HEK293 (cell line): ENCODE measurements around the gene DVL3.

Experiments
- CTCF ChIA-PET: fragments of 350-600 bp; formaldehyde crosslinking; extraction: SDS; loops from one replicate; lab custom pipeline; 2021; ENCODE audit warnings: antibody characterized with exemption; lab: Yijun Ruan, JAX
- POLR2A ChIA-PET: fragments of 300-600 bp; formaldehyde crosslinking; extraction: SDS; loops from one replicate; lab custom pipeline; 2020; ENCODE audit warnings: antibody characterized with exemption, inconsistent platforms; lab: Yijun Ruan, JAX
- H3K27ac ChIP-seq: fragments of 200-500 bp; sonication (Bioruptor generic); 2 replicates; pipeline ENCODE4 v1.5.1; 2014; ENCODE audit warnings: low read depth, low read length, control low read depth, inconsistent platforms; ENCODE audit errors: extremely low read depth
- H3K36me3 ChIP-seq, 2 experiments: fragments of 200-500 bp in 1 of 2; sonication (Bioruptor generic) in 1 of 2; 1 replicate in 1 of 2; 2 replicates in 1 of 2; pipeline ENCODE4 v1.5.1; 2014 to 2017; ENCODE audit warnings: inconsistent platforms in 2 of 2, low read length in 2 of 2; ENCODE audit not compliant: control insufficient read depth in 2 of 2, insufficient read depth in 1 of 2
- H3K4me1 ChIP-seq: fragments of 200-500 bp; sonication (Bioruptor generic); 2 replicates; pipeline ENCODE4 v1.5.1; 2014; ENCODE audit warnings: mild to moderate bottlenecking, low read length, inconsistent platforms; ENCODE audit not compliant: control insufficient read depth, insufficient read depth
- H3K4me3 ChIP-seq: 2 replicates; pipeline ENCODE4 v1.5.1; 2011; ENCODE audit warnings: low read depth, mild to moderate bottlenecking, control low read depth, low read length, moderate library complexity
- H3K9me3 ChIP-seq: fragments of 200-500 bp; sonication (Bioruptor generic); 2 replicates; pipeline ENCODE4 v1.5.1; 2014; ENCODE audit warnings: low read depth, low read length, inconsistent platforms; ENCODE audit not compliant: control insufficient read depth, insufficient read depth
- BCL11B ChIP-seq: fragments of 450-650 bp; formaldehyde crosslinking; IDR thresholded peaks from 2 replicates; pipeline ENCODE4 v1.5.1; 2016; ENCODE audit warnings: low read depth, missing biosample characterization, missing genetic modification characterization
- GLI2 ChIP-seq: fragments of 450-650 bp; formaldehyde crosslinking; IDR thresholded peaks from 2 replicates; pipeline ENCODE4; 2017; ENCODE audit warnings: missing biosample characterization, missing genetic modification characterization, low read depth, borderline replicate concordance
- IKZF3 ChIP-seq: fragments of 450-650 bp; IDR thresholded peaks from 2 replicates; pipeline ENCODE4 v1.5.0; 2018; ENCODE audit warnings: missing biosample characterization, mild to moderate bottlenecking, missing genetic modification characterization, moderate library complexity
- KLF1 ChIP-seq: fragments of 450-650 bp; formaldehyde crosslinking; IDR thresholded peaks from 2 replicates; pipeline ENCODE4 v1.5.1; 2016; ENCODE audit warnings: missing biosample characterization, missing genetic modification characterization
- KLF9 ChIP-seq: fragments of 450-650 bp; formaldehyde crosslinking; IDR thresholded peaks from 2 replicates; pipeline ENCODE4 v1.5.1; 2016; ENCODE audit warnings: missing biosample characterization, missing genetic modification characterization, low read depth
- MYNN ChIP-seq: fragments of 450-650 bp; formaldehyde crosslinking; IDR thresholded peaks from 2 replicates; pipeline ENCODE4 v1.5.1; 2016; ENCODE audit warnings: missing biosample characterization, missing genetic modification characterization, borderline replicate concordance
- MZF1 ChIP-seq: fragments of 450-650 bp; formaldehyde crosslinking; IDR thresholded peaks from 2 replicates; pipeline ENCODE4 v1.5.1; 2017; ENCODE audit warnings: missing biosample characterization, missing genetic modification characterization, borderline replicate concordance
- OSR2 ChIP-seq: fragments of 450-650 bp; formaldehyde crosslinking; IDR thresholded peaks from 2 replicates; pipeline ENCODE4 v1.5.1; 2016; ENCODE audit warnings: missing biosample characterization, missing genetic modification characterization
- SCRT2 ChIP-seq: fragments of 450-650 bp; formaldehyde crosslinking; IDR thresholded peaks from 2 replicates; pipeline ENCODE4 v1.5.1; 2016; ENCODE audit warnings: missing biosample characterization, missing genetic modification characterization
- SP3 ChIP-seq: fragments of 450-650 bp; formaldehyde crosslinking; IDR thresholded peaks from 2 replicates; pipeline ENCODE4 v1.5.1; 2016; ENCODE audit warnings: missing biosample characterization, missing genetic modification characterization
- TRIM28 ChIP-seq: IDR thresholded peaks from 2 replicates; pipeline ENCODE4 v1.6.1; 2011; ENCODE audit warnings: low read length, control low read depth, borderline replicate concordance
- YY2 ChIP-seq: fragments of 450-650 bp; formaldehyde crosslinking; IDR thresholded peaks from 2 replicates; pipeline ENCODE4 v1.5.1; 2016; ENCODE audit warnings: missing biosample characterization, missing genetic modification characterization
- ZBTB20 ChIP-seq: fragments of 450-650 bp; formaldehyde crosslinking; IDR thresholded peaks from 2 replicates; pipeline ENCODE4 v1.5.1; 2016; ENCODE audit warnings: missing biosample characterization, missing genetic modification characterization
- ZNF121 ChIP-seq: fragments of 450-650 bp; formaldehyde crosslinking; IDR thresholded peaks from 2 replicates; pipeline ENCODE4 v1.5.1; 2016; ENCODE audit warnings: missing biosample characterization, missing genetic modification characterization
- ZNF138 ChIP-seq: fragments of 450-650 bp; formaldehyde crosslinking; IDR thresholded peaks from 2 replicates; pipeline ENCODE4 v1.5.1; 2016; ENCODE audit warnings: missing biosample characterization, missing genetic modification characterization, borderline replicate concordance
- ZNF175 ChIP-seq: fragments of 450-650 bp; formaldehyde crosslinking; IDR thresholded peaks from 2 replicates; pipeline ENCODE4 v1.5.1; 2016; ENCODE audit warnings: missing biosample characterization, missing genetic modification characterization
- ZNF292 ChIP-seq: fragments of 450-650 bp; formaldehyde crosslinking; IDR thresholded peaks from 2 replicates; pipeline ENCODE4 v1.5.1; 2016; ENCODE audit warnings: low read depth, missing biosample characterization, missing genetic modification characterization, borderline replicate concordance
- ZNF324 ChIP-seq: fragments of 450-650 bp; formaldehyde crosslinking; IDR thresholded peaks from 2 replicates; pipeline ENCODE4 v1.5.1; 2016; ENCODE audit warnings: missing biosample characterization, missing genetic modification characterization
- ZNF473 ChIP-seq: fragments of 450-650 bp; formaldehyde crosslinking; IDR thresholded peaks from 2 replicates; pipeline ENCODE4 v1.5.1; 2017; ENCODE audit warnings: missing biosample characterization, missing genetic modification characterization
- ZNF585B ChIP-seq: fragments of 450-650 bp; formaldehyde crosslinking; IDR thresholded peaks from 2 replicates; pipeline ENCODE4 v1.5.1; 2016; ENCODE audit warnings: missing biosample characterization, missing genetic modification characterization
- ZNF623 ChIP-seq: fragments of 450-650 bp; formaldehyde crosslinking; IDR thresholded peaks from 2 replicates; pipeline ENCODE4 v1.5.1; 2016; ENCODE audit warnings: missing biosample characterization, missing genetic modification characterization
- ZNF660 ChIP-seq: fragments of 450-650 bp; IDR thresholded peaks from 2 replicates; pipeline ENCODE4 v1.5.1; 2018; ENCODE audit warnings: missing biosample characterization, mild to moderate bottlenecking, missing genetic modification characterization
- ZNF791 ChIP-seq: fragments of 450-650 bp; formaldehyde crosslinking; IDR thresholded peaks from 2 replicates; pipeline ENCODE4 v1.5.1; 2016; ENCODE audit warnings: missing biosample characterization, missing genetic modification characterization
- ZNF837 ChIP-seq: fragments of 450-650 bp; formaldehyde crosslinking; IDR thresholded peaks from 2 replicates; pipeline ENCODE4 v1.5.1; 2016; ENCODE audit warnings: missing biosample characterization, missing genetic modification characterization
- ZSCAN16 ChIP-seq: fragments of 450-650 bp; formaldehyde crosslinking; IDR thresholded peaks from 2 replicates; pipeline ENCODE4 v1.5.1; 2016; ENCODE audit warnings: missing biosample characterization, missing genetic modification characterization
- ZSCAN23 ChIP-seq: fragments of 450-650 bp; formaldehyde crosslinking; IDR thresholded peaks from 2 replicates; pipeline ENCODE4 v1.5.1; 2016; ENCODE audit warnings: missing biosample characterization, missing genetic modification characterization
- TF ChIP-seq, protein P1 (sequence below): fragments of 450-650 bp; formaldehyde crosslinking; IDR thresholded peaks from 2 replicates; pipeline ENCODE4 v1.5.1; 2016; ENCODE audit warnings: missing biosample characterization, missing genetic modification characterization
- TF ChIP-seq, protein P2 (sequence below): fragments of 450-650 bp; formaldehyde crosslinking; IDR thresholded peaks from 2 replicates; pipeline ENCODE4 v1.5.1; 2016; ENCODE audit warnings: missing biosample characterization, missing genetic modification characterization
- TF ChIP-seq, protein P3 (sequence below): fragments of 450-650 bp; formaldehyde crosslinking; IDR thresholded peaks from 2 replicates; pipeline ENCODE4 v1.5.1; 2017; ENCODE audit warnings: missing biosample characterization, missing genetic modification characterization

DVL3 gene

DNA sequence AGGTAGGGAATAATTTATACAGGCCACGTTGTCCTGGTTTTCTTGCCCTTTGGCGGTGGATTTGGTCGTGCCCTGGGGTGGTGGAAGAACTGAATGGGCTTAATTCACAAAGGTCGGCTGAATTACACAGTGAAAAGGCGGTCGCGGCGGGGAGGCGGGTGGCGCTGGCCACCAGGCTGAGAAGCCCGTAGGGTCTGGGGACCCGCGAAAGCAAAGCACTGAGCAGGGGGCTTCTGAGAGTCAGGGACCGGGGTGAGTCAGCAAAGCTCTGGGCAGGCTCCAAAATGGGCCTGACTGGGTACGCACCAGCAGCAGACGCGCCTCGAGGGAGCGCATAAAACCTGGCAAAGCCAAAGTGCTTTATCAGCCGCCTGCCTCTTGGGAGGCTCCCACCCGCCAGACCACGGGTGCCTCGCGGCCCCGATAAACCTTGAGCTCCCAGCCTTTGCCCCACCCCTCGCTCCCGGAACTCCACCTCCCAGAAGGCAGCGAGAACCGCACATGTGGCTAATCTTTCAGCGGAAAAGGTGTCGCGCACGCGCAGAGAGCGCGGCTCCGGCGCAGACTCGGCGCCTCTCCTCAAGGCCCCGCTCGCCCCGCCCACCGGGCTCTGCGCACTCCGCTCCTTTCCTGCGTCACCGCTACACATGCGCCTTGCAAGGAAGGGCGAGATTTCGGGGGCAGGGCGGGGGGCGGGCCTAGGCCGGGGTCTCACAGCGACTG lies 30.4 kb downstream of the DVL3 start (continued):
- TF ChIP-seq MZF1, result no peak
- TF ChIP-seq, protein P1, sequence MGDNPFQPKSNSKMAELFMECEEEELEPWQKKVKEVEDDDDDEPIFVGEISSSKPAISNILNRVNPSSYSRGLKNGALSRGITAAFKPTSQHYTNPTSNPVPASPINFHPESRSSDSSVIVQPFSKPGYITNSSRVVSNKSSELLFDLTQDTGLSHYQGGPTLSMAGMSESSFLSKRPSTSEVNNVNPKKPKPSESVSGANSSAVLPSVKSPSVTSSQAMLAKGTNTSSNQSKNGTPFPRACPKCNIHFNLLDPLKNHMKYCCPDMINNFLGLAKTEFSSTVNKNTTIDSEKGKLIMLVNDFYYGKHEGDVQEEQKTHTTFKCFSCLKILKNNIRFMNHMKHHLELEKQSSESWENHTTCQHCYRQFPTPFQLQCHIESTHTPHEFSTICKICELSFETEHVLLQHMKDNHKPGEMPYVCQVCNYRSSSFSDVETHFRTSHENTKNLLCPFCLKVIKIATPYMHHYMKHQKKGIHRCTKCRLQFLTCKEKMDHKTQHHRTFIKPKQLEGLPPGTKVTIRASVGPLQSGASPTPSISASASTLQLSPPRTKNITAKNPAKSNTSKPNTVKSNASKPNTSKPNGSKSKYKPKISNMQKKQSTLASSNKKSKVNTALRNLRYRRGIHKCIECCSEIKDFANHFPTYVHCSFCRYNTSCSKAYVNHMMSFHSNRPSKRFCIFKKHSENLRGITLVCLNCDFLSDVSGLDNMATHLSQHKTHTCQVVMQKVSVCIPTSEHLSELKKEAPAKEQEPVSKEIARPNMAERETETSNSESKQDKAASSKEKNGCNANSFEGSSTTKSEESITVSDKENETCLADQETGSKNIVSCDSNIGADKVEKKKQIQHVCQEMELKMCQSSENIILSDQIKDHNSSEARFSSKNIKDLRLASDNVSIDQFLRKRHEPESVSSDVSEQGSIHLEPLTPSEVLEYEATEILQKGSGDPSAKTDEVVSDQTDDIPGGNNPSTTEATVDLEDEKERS, result no peak
- peak; percentile 77 for TF ChIP-seq SP3
- peak; percentile 42; the same call in 1 of the 2 replicates for TF ChIP-seq ZNF324 (tag by site-specific recombination)
- no peak for TF ChIP-seq GLI2 (tag by site-specific recombination)
- TF ChIP-seq, protein P2, sequence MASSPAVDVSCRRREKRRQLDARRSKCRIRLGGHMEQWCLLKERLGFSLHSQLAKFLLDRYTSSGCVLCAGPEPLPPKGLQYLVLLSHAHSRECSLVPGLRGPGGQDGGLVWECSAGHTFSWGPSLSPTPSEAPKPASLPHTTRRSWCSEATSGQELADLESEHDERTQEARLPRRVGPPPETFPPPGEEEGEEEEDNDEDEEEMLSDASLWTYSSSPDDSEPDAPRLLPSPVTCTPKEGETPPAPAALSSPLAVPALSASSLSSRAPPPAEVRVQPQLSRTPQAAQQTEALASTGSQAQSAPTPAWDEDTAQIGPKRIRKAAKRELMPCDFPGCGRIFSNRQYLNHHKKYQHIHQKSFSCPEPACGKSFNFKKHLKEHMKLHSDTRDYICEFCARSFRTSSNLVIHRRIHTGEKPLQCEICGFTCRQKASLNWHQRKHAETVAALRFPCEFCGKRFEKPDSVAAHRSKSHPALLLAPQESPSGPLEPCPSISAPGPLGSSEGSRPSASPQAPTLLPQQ (tag by site-specific recombination), result no peak; the same call in none of the 2 replicates
- TF ChIP-seq SCRT2 (tag by site-specific recombination), result no peak

DNA sequence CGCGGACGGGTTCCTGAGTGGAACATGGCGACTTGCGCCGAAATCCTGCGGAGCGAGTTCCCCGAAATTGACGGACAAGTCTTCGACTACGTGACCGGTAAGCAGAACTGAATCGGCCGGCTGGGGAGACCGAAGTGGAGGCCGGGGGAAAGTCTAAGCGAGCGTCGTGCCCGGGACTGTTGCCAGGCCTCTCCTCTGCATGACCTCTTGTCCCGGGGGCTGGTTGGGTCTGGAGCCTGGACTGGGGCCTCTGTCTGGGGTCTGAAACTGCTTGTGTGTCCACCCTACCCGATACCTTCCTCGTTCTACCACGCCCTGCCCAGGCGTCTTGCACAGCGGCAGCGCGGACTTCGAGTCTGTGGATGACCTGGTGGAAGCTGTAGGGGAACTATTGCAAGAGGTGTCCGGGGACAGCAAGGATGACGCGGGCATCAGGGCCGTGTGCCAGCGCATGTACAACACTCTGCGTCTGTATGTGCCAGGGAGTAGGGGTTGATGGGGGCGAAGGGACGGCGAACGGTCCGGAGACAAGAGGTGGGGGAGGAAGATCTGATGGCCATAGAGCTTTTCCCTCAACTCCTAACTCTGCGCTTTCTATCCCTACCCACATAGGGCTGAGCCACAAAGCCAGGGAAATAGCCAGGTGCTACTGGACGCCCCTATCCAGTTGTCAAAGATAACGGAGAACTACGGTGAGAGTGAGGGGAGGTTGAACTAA lies 31.2 kb downstream of the DVL3 start, which contains the start of gene ABCF3:
Gene ABCF3 (plus strand): TSS at position 16 of the 718 bp plus-strand sequence. CDS start 9 bp downstream, at position 25.
- peaks cover under 1 to 76% of the 10 kb centered on the region in 2 experiments; a peak in 2 of 3 replicates for H3K36me3 ChIP-seq
- no peaks in the 10 kb centered on the region for H3K9me3 ChIP-seq
- H3K4me3 ChIP-seq, result peak within 1 kb of the TSS; percentile 91
- ChIA-PET CTCF (interaction anchor here (0.5 to 1.0 kb wide), 6 partner anchors 40 to 930 kb away, joined by 3 to 5 read pairs (median 4); no protein-coding TSS in a partner anchor), POLR2A (interaction anchor here (1.0 to 2.3 kb wide), 9 partner anchors 9 to 63 kb away, joined by 3 to 34 read pairs (median 4); partner anchors contain the start of genes AP2M1, EEF1AKMT4, EIF2B5 and VWA5B2)
- H3K27ac ChIP-seq, result peak within 1 kb of the TSS; percentile 84
- 0 out of 2 replicates have a peak, but pooled peaks cover 5% of the 10 kb centered on the region for H3K4me1 ChIP-seq
- TF ChIP-seq ZNF791 (tag by site-specific recombination) (no peak), YY2 (0 out of 2 replicates have a peak, but pooled peaks have one; percentile 47), ZSCAN23 (tag by site-specific recombination) (no peak), IKZF3 (tag by site-specific recombination) (no peak), MYNN (tag by site-specific recombination) (no peak), KLF1 (no peak), KLF9 (tag by site-specific recombination) (0 out of 2 replicates have a peak, but pooled peaks have one; percentile 10), ZNF138 (tag by site-specific recombination) (no peak), BCL11B (tag by site-specific recombination) (0 out of 2 replicates have a peak, but pooled peaks have one; percentile 23), ZNF473 (tag by site-specific recombination) (no peak), ZBTB20 (no peak), ZNF660 (tag by site-specific recombination) (0 out of 2 replicates have a peak, but pooled peaks have one; percentile 2), ZNF121 (no peak), TRIM28 (no peak), ZSCAN16 (no peak), ZNF175 (tag by site-specific recombination) (no peak), ZNF585B (tag by site-specific recombination) (no peak), ZNF623 (tag by site-specific recombination) (no peak), ZNF292 (tag by site-specific recombination) (no peak), OSR2 (tag by site-specific recombination) (no peak), ZNF837 (tag by site-specific recombination) (no peak)
- TF ChIP-seq, protein P3, sequence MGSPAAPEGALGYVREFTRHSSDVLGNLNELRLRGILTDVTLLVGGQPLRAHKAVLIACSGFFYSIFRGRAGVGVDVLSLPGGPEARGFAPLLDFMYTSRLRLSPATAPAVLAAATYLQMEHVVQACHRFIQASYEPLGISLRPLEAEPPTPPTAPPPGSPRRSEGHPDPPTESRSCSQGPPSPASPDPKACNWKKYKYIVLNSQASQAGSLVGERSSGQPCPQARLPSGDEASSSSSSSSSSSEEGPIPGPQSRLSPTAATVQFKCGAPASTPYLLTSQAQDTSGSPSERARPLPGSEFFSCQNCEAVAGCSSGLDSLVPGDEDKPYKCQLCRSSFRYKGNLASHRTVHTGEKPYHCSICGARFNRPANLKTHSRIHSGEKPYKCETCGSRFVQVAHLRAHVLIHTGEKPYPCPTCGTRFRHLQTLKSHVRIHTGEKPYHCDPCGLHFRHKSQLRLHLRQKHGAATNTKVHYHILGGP (tag by site-specific recombination), result no peak
- TF ChIP-seq, protein P2 (tag by site-specific recombination), result no peak
